Adrenal gland (tissue), 5 donors: Measurements from ENCODE around the gene MAP4K1.

Source experiments
- CTCF ChIP-seq, 6 experiments: fragments of 450-650 bp in 4 of 6; fragments of 200-600 bp in 2 of 6; sonication (generic) in 1 of 6; IDR thresholded peaks; 1 replicate in 5 of 6; 2 replicates in 1 of 6; pipeline versions ENCODE4 v1.5.1 to v1.8.0; 2016 to 2021; ENCODE audit warnings: antibody characterized with exemption in 6 of 6, mild to moderate bottlenecking in 2 of 6, moderate library complexity in 1 of 6
- POLR2A ChIP-seq, 2 donors: fragments of 450-650 bp; IDR thresholded peaks; one replicate each; pipeline ENCODE4 v1.6.1; 2017; ENCODE audit warnings: antibody characterized with exemption in 2 of 2, mild to moderate bottlenecking in 2 of 2, moderate library complexity in 1 of 2
- donor health status: DM: no; HTN: no; CAD: no.

DNA sequence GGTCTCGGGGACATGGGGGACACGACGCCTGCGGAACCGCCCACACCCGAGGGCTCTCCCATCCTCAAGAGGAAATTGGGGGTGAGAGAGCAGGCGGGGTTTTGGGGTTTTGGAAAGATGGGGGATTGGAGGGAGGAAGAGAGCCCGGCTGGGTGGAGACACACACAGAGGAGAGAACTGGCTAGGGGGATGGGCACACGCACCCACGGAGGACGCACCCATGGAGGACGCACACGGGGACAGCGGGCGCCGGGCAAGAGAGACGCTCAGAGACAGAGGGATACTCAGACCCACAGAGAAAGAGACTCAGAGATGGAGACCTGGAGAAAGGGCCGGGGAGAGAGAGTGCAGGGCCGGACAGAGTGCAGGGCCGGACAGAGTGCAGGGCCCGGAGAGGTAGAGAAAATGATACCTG, 52.1 kb downstream of the MAP4K1 start:
- TF ChIP-seq CTCF (IDR thresholded peaks at IDR 0.05) (no peak), POLR2A (IDR thresholded peaks at IDR 0.05) (no peak)
